Parathyroid adenoma (tissue), 2 donors: ENCODE data around the gene KLF16.
"Not testable (repeated sequence)": the region's sequence is repeated elsewhere in the genome, so short reads cannot be mapped to it uniquely, and the experiment has no call there.

ENCODE experiments used
- H2AFZ ChIP-seq: fragments of 300-600 bp; sonication (generic); one replicate; pipeline ENCODE4 v1.7.0; 2017; ENCODE audit warnings: antibody characterized with exemption, mild to moderate bottlenecking
- H3K27ac ChIP-seq: fragments of 300-600 bp; sonication (generic); one replicate; pipeline ENCODE4 v1.7.0; 2017
- H3K27me3 ChIP-seq: fragments of 300-600 bp; sonication (generic); one replicate; pipeline ENCODE4 v1.7.0; 2017; ENCODE audit warnings: low read length; ENCODE audit not compliant: control insufficient read depth, insufficient read depth
- H3K36me3 ChIP-seq: fragments of 300-600 bp; sonication (generic); one replicate; pipeline ENCODE4 v1.7.0; 2017; ENCODE audit warnings: low read length; ENCODE audit not compliant: control insufficient read depth, insufficient read depth
- H3K4me1 ChIP-seq: fragments of 300-600 bp; sonication (generic); one replicate; pipeline ENCODE4 v1.7.0; 2017; ENCODE audit warnings: control low read depth
- H3K4me2 ChIP-seq: fragments of 300-600 bp; sonication (generic); one replicate; pipeline ENCODE4 v1.7.0; 2017; ENCODE audit warnings: low read length
- H3K4me3 ChIP-seq: fragments of 300-600 bp; sonication (generic); one replicate; pipeline ENCODE4 v1.7.0; 2017; ENCODE audit warnings: low read depth, low read length
- H3K79me2 ChIP-seq: fragments of 300-600 bp; sonication (generic); one replicate; pipeline ENCODE4 v1.7.0; 2017; ENCODE audit warnings: control low read depth
- H3K9ac ChIP-seq: fragments of 300-600 bp; sonication (generic); one replicate; pipeline ENCODE4 v1.7.0; 2017; ENCODE audit warnings: mild to moderate bottlenecking
- H3K9me3 ChIP-seq: fragments of 300-600 bp; sonication (generic); one replicate; pipeline ENCODE4 v1.7.0; 2017; ENCODE audit warnings: low read length; ENCODE audit not compliant: control insufficient read depth
- TF ChIP-seq, protein P1 (sequence below): fragments of 300-600 bp; sonication (generic); IDR thresholded peaks from one replicate; pipeline ENCODE4 v1.7.0; 2017; ENCODE audit warnings: antibody characterized with exemption, mild to moderate bottlenecking
- donor health status: primary hyperparathyroidism.

Gene KLF16

GRCh38 chr19:1875646-1876495 lies 12.5 kb upstream of the KLF16 start:
- TF ChIP-seq, protein P1, sequence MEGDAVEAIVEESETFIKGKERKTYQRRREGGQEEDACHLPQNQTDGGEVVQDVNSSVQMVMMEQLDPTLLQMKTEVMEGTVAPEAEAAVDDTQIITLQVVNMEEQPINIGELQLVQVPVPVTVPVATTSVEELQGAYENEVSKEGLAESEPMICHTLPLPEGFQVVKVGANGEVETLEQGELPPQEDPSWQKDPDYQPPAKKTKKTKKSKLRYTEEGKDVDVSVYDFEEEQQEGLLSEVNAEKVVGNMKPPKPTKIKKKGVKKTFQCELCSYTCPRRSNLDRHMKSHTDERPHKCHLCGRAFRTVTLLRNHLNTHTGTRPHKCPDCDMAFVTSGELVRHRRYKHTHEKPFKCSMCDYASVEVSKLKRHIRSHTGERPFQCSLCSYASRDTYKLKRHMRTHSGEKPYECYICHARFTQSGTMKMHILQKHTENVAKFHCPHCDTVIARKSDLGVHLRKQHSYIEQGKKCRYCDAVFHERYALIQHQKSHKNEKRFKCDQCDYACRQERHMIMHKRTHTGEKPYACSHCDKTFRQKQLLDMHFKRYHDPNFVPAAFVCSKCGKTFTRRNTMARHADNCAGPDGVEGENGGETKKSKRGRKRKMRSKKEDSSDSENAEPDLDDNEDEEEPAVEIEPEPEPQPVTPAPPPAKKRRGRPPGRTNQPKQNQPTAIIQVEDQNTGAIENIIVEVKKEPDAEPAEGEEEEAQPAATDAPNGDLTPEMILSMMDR = no peak
- no peaks in the 10 kb centered on the region for H3K9me3 ChIP-seq
- peaks cover 31% of the 10 kb centered on the region for H3K79me2 ChIP-seq
- H3K27me3 ChIP-seq = no peaks in the 10 kb centered on the region
- peak overlapping the region; percentile 80 for H3K4me3 ChIP-seq
- H3K9ac ChIP-seq = peak overlapping the region; percentile 55
- peak overlapping the region; percentile 92 for H3K27ac ChIP-seq
- no peaks in the 10 kb centered on the region for H3K36me3 ChIP-seq
- peaks cover 23% of the 10 kb centered on the region for H3K4me1 ChIP-seq
- peak overlapping the region; percentile 89 for H2AFZ ChIP-seq
- H3K4me2 ChIP-seq = peak overlapping the region; percentile 77

GRCh38 chr19:1875265-1875645 lies 11.9 kb upstream of the KLF16 start:
- H3K36me3 ChIP-seq, H3K9ac ChIP-seq, H3K27me3 ChIP-seq, H3K9me3 ChIP-seq: not testable (repeated sequence)
- peak overlapping the region; percentile 89 for H2AFZ ChIP-seq
- H3K27ac ChIP-seq = peak overlapping the region; percentile 92
- H3K79me2 ChIP-seq = peaks cover 35% of the 10 kb centered on the region
- H3K4me1 ChIP-seq = peaks cover 23% of the 10 kb centered on the region
- peak overlapping the region; percentile 77 for H3K4me2 ChIP-seq
- peak overlapping the region; percentile 80 for H3K4me3 ChIP-seq

- Histone ChIP-seq H3K27ac (peak overlapping the region; percentile 92), H3K36me3 (no peaks in the 10 kb centered on the region), H3K27me3 (no peaks in the 10 kb centered on the region), H3K4me2 (peak overlapping the region; percentile 77), H3K9ac (no peak overlapping the region), H3K4me1 (peaks cover 23% of the 10 kb centered on the region), H3K79me2 (peaks cover 38% of the 10 kb centered on the region), H3K9me3 (no peaks in the 10 kb centered on the region), H3K4me3 (peak overlapping the region; percentile 80), H2AFZ (no peak overlapping the region)
- TF ChIP-seq, protein P1 = no peak
Observed at GRCh38 chr19:1874554-1875185, 11.3 kb upstream of the KLF16 start.

- TF ChIP-seq, protein P1 = no peak
- Histone ChIP-seq H3K79me2 (peaks cover 44% of the 10 kb centered on the region), H3K9ac (no peak overlapping the region), H3K36me3 (no peaks in the 10 kb centered on the region), H3K4me2 (peak overlapping the region; percentile 77), H3K4me1 (peaks cover 23% of the 10 kb centered on the region), H3K4me3 (peak overlapping the region; percentile 80), H2AFZ (peak overlapping the region; percentile 59), H3K27me3 (no peaks in the 10 kb centered on the region), H3K27ac (peak overlapping the region; percentile 92), H3K9me3 (no peaks in the 10 kb centered on the region)
Observed at GRCh38 chr19:1873524-1874473, 10.4 kb upstream of the KLF16 start.
